B cell (primary cell): Measurements from ENCODE around the gene MPST. TPM values are rescaled to one million over a fixed set of nuclear protein-coding genes. Genes with fewer than 3 reads are reported as not detected.

Experiments used
- ATAC-seq: fragments of 200-7000 bp; cut with Tn5 transposase; one replicate; pipeline ENCODE4 v1.10.0; 2021; ENCODE audit warnings: low read depth, mild to moderate bottlenecking, moderate number of reproducible peaks, moderate library complexity
- CTCF ChIA-PET: fragments of 350-600 bp; sonication (Branson Sonifier 250); formaldehyde crosslinking; loops from one replicate; lab custom pipeline; 2021; ENCODE audit warnings: antibody characterized with exemption, inconsistent platforms; lab: Charles Lee
- POLR2A ChIA-PET: fragments of 350-600 bp; sonication (Branson Sonifier 250); formaldehyde crosslinking; loops from one replicate; lab custom pipeline; 2021; ENCODE audit warnings: antibody characterized with exemption; lab: Charles Lee
- DNase-seq: peaks from one replicate; pipeline ENCODE4 v3.0.0; 2013
- H2AFZ ChIP-seq: 2 replicates; pipeline ENCODE4 v1.6.1; 2012; ENCODE audit warnings: mild to moderate bottlenecking, low read depth, low read length; ENCODE audit not compliant: insufficient read depth, poor library complexity, severe bottlenecking
- H3K27ac ChIP-seq, 2 donors: 1 replicate in 1 of 2; 2 replicates in 1 of 2; pipeline ENCODE4 v1.5.1; 2012 to 2013; ENCODE audit warnings: low read length in 2 of 2, mild to moderate bottlenecking in 2 of 2, moderate library complexity in 1 of 2
- H3K27me3 ChIP-seq, 4 experiments: fragments of 200-600 bp in 1 of 4; sonication (generic) in 1 of 4; replicated peaks in 1 of 4; 1 replicate in 2 of 4; 2 replicates in 2 of 4; pipeline versions ENCODE4 v1.6.1 to v1.7.0; 2013 to 2016; ENCODE audit warnings: low read length in 3 of 4, mild to moderate bottlenecking in 2 of 4, mixed read lengths in 1 of 4, moderate library complexity in 1 of 4; ENCODE audit not compliant: insufficient read depth in 4 of 4, control insufficient read depth in 3 of 4; ENCODE audit errors: control extremely low read depth in 1 of 4
- H3K36me3 ChIP-seq, 2 experiments: replicated peaks in 1 of 2; 1 replicate in 1 of 2; 2 replicates in 1 of 2; pipeline versions ENCODE4 v1.6.1 to v1.7.1; 2013; ENCODE audit warnings: low read length in 1 of 2; ENCODE audit not compliant: insufficient read depth in 2 of 2, control insufficient read depth in 1 of 2; ENCODE audit errors: control extremely low read depth in 1 of 2, extremely low read depth in 1 of 2
- H3K4me1 ChIP-seq, 2 donors: fragments of 200-600 bp in 1 of 2; sonication (generic) in 1 of 2; 1 replicate in 1 of 2; 2 replicates in 1 of 2; pipeline versions ENCODE4 v1.5.1 to v1.6.1; 2013 to 2017; ENCODE audit warnings: low read length in 2 of 2; ENCODE audit not compliant: control insufficient read depth in 2 of 2, insufficient read depth in 2 of 2
- H3K4me2 ChIP-seq: replicated peaks from 2 replicates; pipeline ENCODE3; 2012; ENCODE audit warnings: mild to moderate bottlenecking, low read depth, low read length; ENCODE audit not compliant: poor library complexity, severe bottlenecking
- H3K4me3 ChIP-seq, 5 experiments: fragments of 200-600 bp in 1 of 5; sonication (generic) in 1 of 5; 1 replicate in 3 of 5; 2 replicates in 2 of 5; pipeline versions ENCODE4 v1.5.1 to v1.7.0; 2011 to 2016; ENCODE audit warnings: low read length in 4 of 5, mild to moderate bottlenecking in 4 of 5, low read depth in 2 of 5, control low read depth in 1 of 5, moderate library complexity in 1 of 5; ENCODE audit not compliant: insufficient read depth in 1 of 5; ENCODE audit errors: control extremely low read depth in 1 of 5, extremely low read depth in 1 of 5
- H3K79me2 ChIP-seq: fragments of 200-600 bp; sonication (generic); one replicate; pipeline ENCODE4 v1.6.0; 2016; ENCODE audit warnings: low read length; ENCODE audit not compliant: control insufficient read depth, insufficient read depth
- H3K9ac ChIP-seq: fragments of 200-600 bp; sonication (generic); 2 replicates; pipeline ENCODE4 v1.6.1; 2017; ENCODE audit warnings: mild to moderate bottlenecking, low read length, moderate library complexity
- H3K9me3 ChIP-seq, 3 donors: one replicate each; pipeline versions ENCODE4 v1.6.1 to v1.7.1; 2013; ENCODE audit warnings: low read length in 2 of 3; ENCODE audit not compliant: control insufficient read depth in 2 of 3, insufficient read depth in 1 of 3; ENCODE audit errors: control extremely low read depth in 1 of 3
- H4K20me1 ChIP-seq: 2 replicates; pipeline ENCODE4 v1.6.0; 2012; ENCODE audit warnings: mild to moderate bottlenecking, low read length; ENCODE audit not compliant: insufficient read depth, control insufficient read depth, poor library complexity, severe bottlenecking
- H3K27ac Mint-ChIP-seq: one replicate; pipeline ENCODE4 v1.8.0; 2021; ENCODE audit warnings: mixed read lengths
- H3K27me3 Mint-ChIP-seq: one replicate; pipeline ENCODE4 v1.8.0; 2021; ENCODE audit warnings: mixed read lengths
- H3K4me1 Mint-ChIP-seq: one replicate; pipeline ENCODE4 v1.8.0; 2021; ENCODE audit warnings: mixed read lengths
- H3K4me3 Mint-ChIP-seq: one replicate; pipeline ENCODE4 v1.8.0; 2021; ENCODE audit warnings: mixed read lengths
- H3K9me3 Mint-ChIP-seq: one replicate; pipeline ENCODE4 v1.8.0; 2022; ENCODE audit warnings: mixed read lengths; ENCODE audit not compliant: insufficient read depth
- CTCF ChIP-seq: fragments of 200-600 bp; IDR thresholded peaks from one replicate; pipeline ENCODE4 v1.8.0; 2022; ENCODE audit warnings: antibody characterized with exemption, mild to moderate bottlenecking
- EZH2 ChIP-seq: IDR thresholded peaks from 2 replicates; pipeline ENCODE4 v1.6.1; 2012; ENCODE audit warnings: borderline replicate concordance, low read depth, mild to moderate bottlenecking, moderate library complexity, low read length; ENCODE audit not compliant: insufficient read depth, poor library complexity, severe bottlenecking
- WGBS: methylation state at CpG from one replicate; pipeline ENCODE4 v1.1.5; 2013; ENCODE audit warnings: missing lambda C conversion rate; ENCODE audit not compliant: insufficient coverage; 5-methylcytosine and 5-hydroxymethylcytosine counted together
- intact Hi-C: fragments of 100-400 bp; cut with micrococcal nuclease; formaldehyde crosslinking; loops from one replicate; pipeline ENCODE4 v1.10.0; 2022
- polyA plus RNA-seq: library from polyadenylated mRNA; depleted of rRNA; stranded (reverse); fragments of >200 nt; gene quantifications from 2 replicates; pipeline ENCODE4 v1.2.3, GENCODE V29; 2012
- total RNA-seq, 2 donors: library from RNA; stranded (reverse); fragments of 120-200 nt in 1 of 2; gene quantifications; 1 replicate in 1 of 2; 2 replicates in 1 of 2; pipeline versions ENCODE4 v1.2.3 to v1.2.4, GENCODE V29; 2013 to 2022

Gene MPST
- total and polyA plus RNA-seq, 2 donors (not counting 1 experiment from before 2014, with no cell fraction given), result 11.2 to 17.7 TPM

GRCh38 chr22:36985211-36985889, 34.2 kb upstream of the MPST start:
- Histone ChIP-seq H3K4me3 (no peak overlapping the region), H3K4me2 (no peak overlapping the region), H3K9ac (no peak overlapping the region), H3K79me2 (no peaks in the 10 kb centered on the region), H3K4me1 (no peaks in the 10 kb centered on the region), H4K20me1 (no peaks in the 10 kb centered on the region), H3K9me3 (peaks cover 13 to 15% (median 14%) of the 10 kb centered on the region in 3 donors), H3K27ac (no peak overlapping the region), H3K27me3 (peaks cover 0 to 42% (median 8%) of the 10 kb centered on the region in 4 experiments), H2AFZ (no peak overlapping the region), H3K36me3 (no peaks in the 10 kb centered on the region)
- H3K4me3 Mint-ChIP-seq, result no peak overlapping the region
- WGBS, result 95% methylated on average over 6 of the region's 10 CpGs
- peaks cover 46% of the 10 kb centered on the region for H3K27me3 Mint-ChIP-seq
- ChIA-PET CTCF (no interaction called here), POLR2A (no interaction called here)
- ATAC-seq (no peak), DNase-seq (no peak)
- intact Hi-C loops, result no loop called here
- no peaks in the 10 kb centered on the region for H3K4me1 Mint-ChIP-seq
- TF ChIP-seq CTCF, result no peak
- no peak for TF ChIP-seq EZH2
- H3K27ac Mint-ChIP-seq, result no peak overlapping the region
- peaks cover 12% of the 10 kb centered on the region for H3K9me3 Mint-ChIP-seq

GRCh38 chr22:36986242-36986821, 33.2 kb upstream of the MPST start:
- Histone ChIP-seq H3K4me2 (no peak overlapping the region), H3K36me3 (no peaks in the 10 kb centered on the region), H3K9me3 (peaks cover 13 to 17% (median 14%) of the 10 kb centered on the region in 3 donors), H4K20me1 (no peaks in the 10 kb centered on the region), H2AFZ (no peak overlapping the region), H3K27me3 (peaks cover 0 to 52% (median 12%) of the 10 kb centered on the region in 4 experiments), H3K4me3 (no peak overlapping the region), H3K9ac (no peak overlapping the region), H3K79me2 (no peaks in the 10 kb centered on the region), H3K27ac (no peak overlapping the region), H3K4me1 (no peaks in the 10 kb centered on the region)
- WGBS, result 77% methylated on average over 3 of the region's 8 CpGs
- DNase-seq (no peak), ATAC-seq (no peak)
- Mint-ChIP-seq H3K27me3 (peaks cover 55% of the 10 kb centered on the region), H3K4me1 (no peaks in the 10 kb centered on the region), H3K9me3 (peaks cover 12% of the 10 kb centered on the region), H3K4me3 (no peak overlapping the region), H3K27ac (no peak overlapping the region)
- POLR2A ChIA-PET, result no interaction called here
- TF ChIP-seq EZH2 (no peak), CTCF (peak; percentile 67)
- CTCF ChIA-PET, result interaction anchor here (1.1 kb wide), 1 partner anchor 8 kb away, joined by 6 read pairs; no protein-coding TSS in a partner anchor
- intact Hi-C loops, result no loop called here
